H1 (cell line): ENCODE data around the gene RYK. TPM values are rescaled to one million over a fixed set of nuclear protein-coding genes. Genes with fewer than 3 reads are reported as not detected.

Source experiments
- CTCF ChIA-PET: fragments of 300-600 bp; sonication (Branson Sonifier 250); formaldehyde crosslinking; loops from one replicate; lab custom pipeline; 2021; ENCODE audit not compliant: partially characterized antibody; lab: Charles Lee
- POLR2A ChIA-PET: fragments of 300-600 bp; sonication (Branson Sonifier 250); formaldehyde crosslinking; loops from one replicate; lab custom pipeline; 2021; ENCODE audit warnings: inconsistent platforms; ENCODE audit not compliant: partially characterized antibody; lab: Charles Lee
- DNase-seq, 2 experiments: peaks; one replicate each; pipeline versions ENCODE4 v3.0.0 to v3.0.0-alpha.2; 2010 to 2022; ENCODE audit warnings: low spot score in 2 of 2, low read depth in 1 of 2, mixed read lengths in 1 of 2
- FAIRE-seq: peaks from 2 replicates; lab custom pipeline; 2011; peaks lifted over from hg19 to GRCh38; lab: Jason Lieb, UNC
- H2AFZ ChIP-seq: 2 replicates; pipeline ENCODE4 v1.8.1; 2012; ENCODE audit warnings: low read length, inconsistent platforms
- H2AK5ac ChIP-seq: 2 replicates; pipeline ENCODE4 v1.6.1; 2013; ENCODE audit warnings: low read depth, low read length
- H2BK120ac ChIP-seq: replicated peaks from 2 replicates; pipeline ENCODE3; 2013; ENCODE audit warnings: low read depth, low read length, inconsistent platforms
- H2BK12ac ChIP-seq: 2 replicates; pipeline ENCODE4 v1.6.1; 2013; ENCODE audit warnings: low read depth, low read length
- H2BK15ac ChIP-seq: 2 replicates; pipeline ENCODE4 v1.6.1; 2013; ENCODE audit warnings: low read length
- H2BK20ac ChIP-seq: 2 replicates; pipeline ENCODE4 v1.6.1; 2013; ENCODE audit warnings: low read length
- H2BK5ac ChIP-seq: 2 replicates; pipeline ENCODE4 v1.6.1; 2013; ENCODE audit warnings: low read depth, low read length
- H3K14ac ChIP-seq: 2 replicates; pipeline ENCODE4 v1.6.1; 2013; ENCODE audit warnings: inconsistent platforms; ENCODE audit not compliant: insufficient read length
- H3K18ac ChIP-seq: 2 replicates; pipeline ENCODE4 v1.6.1; 2013; ENCODE audit warnings: low read length; ENCODE audit errors: extremely low read depth
- H3K23ac ChIP-seq: 2 replicates; pipeline ENCODE4 v1.6.1; 2013; ENCODE audit warnings: inconsistent platforms; ENCODE audit not compliant: insufficient read length
- H3K23me2 ChIP-seq: 2 replicates; pipeline ENCODE4 v1.6.1; 2013; ENCODE audit warnings: low read depth, low read length
- H3K27ac ChIP-seq: 2 replicates; pipeline ENCODE4 v1.6.1; 2011; ENCODE audit warnings: low read depth, low read length, inconsistent platforms
- H3K27me3 ChIP-seq, 4 experiments: replicated peaks in 1 of 4; 1 replicate in 1 of 4; 2 replicates in 3 of 4; pipeline versions ENCODE4 v1.6.1 to v1.8.1; 2011 to 2013; ENCODE audit warnings: low read length in 3 of 4, mild to moderate bottlenecking in 3 of 4, inconsistent platforms in 2 of 4, mixed read lengths in 2 of 4, moderate library complexity in 1 of 4; ENCODE audit not compliant: control insufficient read depth in 3 of 4, insufficient read depth in 3 of 4; ENCODE audit errors: extremely low read depth in 1 of 4
- H3K36me3 ChIP-seq, 4 experiments: 2 replicates each; pipeline versions ENCODE4 v1.6.1 to v1.8.1; 2011 to 2013; ENCODE audit warnings: mild to moderate bottlenecking in 4 of 4, low read length in 3 of 4, moderate library complexity in 2 of 4, control low read depth in 1 of 4, inconsistent platforms in 1 of 4; ENCODE audit not compliant: insufficient read depth in 4 of 4, control insufficient read depth in 2 of 4
- H3K4ac ChIP-seq: replicated peaks from 2 replicates; pipeline ENCODE3; 2013; ENCODE audit warnings: low read length, low read depth, mixed read lengths, inconsistent platforms; ENCODE audit not compliant: insufficient read length
- H3K4me1 ChIP-seq, 4 experiments: replicated peaks in 1 of 4; 1 replicate in 1 of 4; 2 replicates in 3 of 4; pipeline versions ENCODE4 v1.6.1 to v1.8.1; 2011 to 2013; ENCODE audit warnings: low read length in 3 of 4, inconsistent platforms in 2 of 4, mixed read lengths in 1 of 4; ENCODE audit not compliant: insufficient read depth in 4 of 4, control insufficient read depth in 3 of 4
- H3K4me2 ChIP-seq, 2 experiments: 2 replicates each; pipeline versions ENCODE4 v1.6.1 to v1.8.1; 2011 to 2013; ENCODE audit warnings: low read depth in 2 of 2, low read length in 2 of 2, control low read depth in 1 of 2, inconsistent platforms in 1 of 2, mild to moderate bottlenecking in 1 of 2; ENCODE audit not compliant: insufficient read depth in 1 of 2
- H3K4me3 ChIP-seq, 4 experiments: fragments of 200-600, 300-600 bp in 1 of 4; sonication (generic), shearing (Covaris generic), sonication (Bioruptor Twin) in 1 of 4; 2 replicates each; pipeline versions ENCODE4 v1.5.1 to v1.8.1; 2011 to 2016; ENCODE audit warnings: low read length in 4 of 4, low read depth in 3 of 4, control low read depth in 2 of 4, inconsistent platforms in 2 of 4, mild to moderate bottlenecking in 2 of 4, mixed read lengths in 1 of 4, moderate library complexity in 1 of 4; ENCODE audit not compliant: insufficient read depth in 2 of 4; ENCODE audit errors: extremely low read depth in 1 of 4
- H3K56ac ChIP-seq: replicated peaks from 2 replicates; pipeline ENCODE3; 2013; ENCODE audit warnings: low read depth, mild to moderate bottlenecking, mixed read lengths, low read length, inconsistent platforms; ENCODE audit not compliant: insufficient read length
- H3K79me1 ChIP-seq: 2 replicates; pipeline ENCODE4 v1.6.1; 2013; ENCODE audit warnings: low read depth, low read length, control low read depth
- H3K79me2 ChIP-seq, 2 experiments: 2 replicates each; pipeline versions ENCODE4 v1.6.1 to v1.8.1; 2012 to 2013; ENCODE audit warnings: low read length in 2 of 2, mild to moderate bottlenecking in 2 of 2, inconsistent platforms in 1 of 2; ENCODE audit not compliant: insufficient read depth in 2 of 2, control insufficient read depth in 1 of 2
- H3K9ac ChIP-seq, 4 experiments: replicated peaks in 1 of 4; 1 replicate in 1 of 4; 2 replicates in 3 of 4; pipeline versions ENCODE4 v1.6.1 to v1.8.1; 2011 to 2013; ENCODE audit warnings: low read depth in 3 of 4, low read length in 3 of 4, control low read depth in 2 of 4, mild to moderate bottlenecking in 2 of 4, moderate library complexity in 2 of 4, inconsistent platforms in 1 of 4; ENCODE audit errors: extremely low read depth in 1 of 4
- H3K9me3 ChIP-seq, 2 experiments: 2 replicates each; pipeline versions ENCODE4 v1.6.1 to v1.8.1; 2012 to 2013; ENCODE audit warnings: mild to moderate bottlenecking in 2 of 2, moderate library complexity in 2 of 2, control low read depth in 1 of 2, inconsistent platforms in 1 of 2, low read depth in 1 of 2, low read length in 1 of 2, mixed read lengths in 1 of 2; ENCODE audit not compliant: insufficient read depth in 2 of 2
- H4K20me1 ChIP-seq, 2 experiments: replicated peaks in 1 of 2; 2 replicates each; pipeline versions ENCODE3 to v1.8.1; 2011 to 2013; ENCODE audit warnings: inconsistent platforms in 2 of 2, low read length in 2 of 2, mild to moderate bottlenecking in 1 of 2; ENCODE audit not compliant: insufficient read depth in 2 of 2, control insufficient read depth in 1 of 2
- H4K5ac ChIP-seq: 2 replicates; pipeline ENCODE4 v1.6.1; 2013; ENCODE audit warnings: low read length, low read depth, mixed read lengths, inconsistent platforms; ENCODE audit not compliant: insufficient read length
- H4K8ac ChIP-seq: 2 replicates; pipeline ENCODE4 v1.8.0; 2013; ENCODE audit warnings: mild to moderate bottlenecking, moderate library complexity, low read length, inconsistent platforms; ENCODE audit not compliant: insufficient read depth; ENCODE audit errors: extremely low read depth
- H4K91ac ChIP-seq: replicated peaks from 2 replicates; pipeline ENCODE3; 2013; ENCODE audit warnings: low read length, mixed read lengths, inconsistent platforms; ENCODE audit not compliant: insufficient read length
- CBX5 ChIP-seq: fragments of 300-800, 300-1000 bp; sonication (generic); IDR thresholded peaks from 2 replicates; pipeline ENCODE4 v1.7.1; 2016; ENCODE audit warnings: antibody characterized with exemption, low read length, low read depth
- CHD2 ChIP-seq: IDR thresholded peaks from 2 replicates; pipeline ENCODE4 v1.6.1; 2012; ENCODE audit warnings: low read length, improper control_type of control experiment
- EGR1 ChIP-seq: IDR thresholded peaks from 2 replicates; pipeline ENCODE4 v1.6.1; 2011; ENCODE audit warnings: low read depth, low read length, borderline replicate concordance
- GABPA ChIP-seq: IDR thresholded peaks from 2 replicates; pipeline ENCODE4 v1.6.1; 2011; ENCODE audit warnings: mild to moderate bottlenecking, low read length, moderate library complexity, borderline replicate concordance; ENCODE audit not compliant: insufficient read depth
- GTF2F1 ChIP-seq: IDR thresholded peaks from 2 replicates; pipeline ENCODE4 v1.6.1; 2012; ENCODE audit warnings: low read depth, low read length, improper control_type of control experiment, borderline replicate concordance
- JUND ChIP-seq: IDR thresholded peaks from 2 replicates; pipeline ENCODE4 v1.6.1; 2011; ENCODE audit warnings: mild to moderate bottlenecking, improper control_type of control experiment, low read length
- SP2 ChIP-seq: IDR thresholded peaks from 2 replicates; pipeline ENCODE4 v1.6.1; 2012; ENCODE audit warnings: mild to moderate bottlenecking, low read length, inconsistent platforms
- TCF12 ChIP-seq: IDR thresholded peaks from 2 replicates; pipeline ENCODE4 v1.6.1; 2011; ENCODE audit warnings: low read depth, mild to moderate bottlenecking, low read length
- WGBS, 2 experiments: shearing (Covaris generic) in 1 of 2; methylation state at CpG; one replicate each; pipeline versions ENCODE4 v1.1.6 to v1.1.7; 2013 to 2015; ENCODE audit warnings: low lambda C conversion rate in 2 of 2, mixed read lengths in 2 of 2, inconsistent platforms in 1 of 2, low coverage in 1 of 2, missing lambda C conversion rate in 1 of 2; ENCODE audit not compliant: insufficient replicate concordance in 2 of 2, insufficient coverage in 1 of 2, insufficient read length in 1 of 2; ENCODE audit errors: extremely low coverage in 1 of 2, missing lambda C conversion rate in 1 of 2; 5-methylcytosine and 5-hydroxymethylcytosine counted together
- polyA plus RNA-seq, 7 experiments: library from polyadenylated mRNA; depleted of rRNA in 3 of 7; stranded (reverse) in 5 of 7; unstranded in 2 of 7; fragments of >200 nt in 5 of 7; fragments of 200-250 nt in 2 of 7; gene quantifications; 1 replicate in 5 of 7; 2 replicates in 1 of 7; 4 replicates in 1 of 7; pipeline versions ENCODE4 v1.2.1 to v1.2.3, GENCODE V29; 2011 to 2013; ENCODE audit warnings: missing spikeins in 2 of 7, mixed read lengths in 2 of 7
- total RNA-seq: library from RNA; stranded (reverse); fragmentation: NEBNext Ultra II Directional; extraction: Animal tissue kit (Norgen Biotek cat#: 25700); gene quantifications from 2 replicates; pipeline ENCODE4 v1.2.1, GENCODE V29; 2021
- TF ChIP-seq, protein P1 (sequence below): IDR thresholded peaks from 2 replicates; pipeline ENCODE4 v1.6.1; 2011; ENCODE audit warnings: low read length, improper control_type of control experiment

Gene RYK
- total and polyA plus RNA-seq, 2 of the 8 experiments (the other 6 are each of a cell fraction or from before 2014, with no cell fraction given): 30.5 to 63.8 TPM

DNA sequence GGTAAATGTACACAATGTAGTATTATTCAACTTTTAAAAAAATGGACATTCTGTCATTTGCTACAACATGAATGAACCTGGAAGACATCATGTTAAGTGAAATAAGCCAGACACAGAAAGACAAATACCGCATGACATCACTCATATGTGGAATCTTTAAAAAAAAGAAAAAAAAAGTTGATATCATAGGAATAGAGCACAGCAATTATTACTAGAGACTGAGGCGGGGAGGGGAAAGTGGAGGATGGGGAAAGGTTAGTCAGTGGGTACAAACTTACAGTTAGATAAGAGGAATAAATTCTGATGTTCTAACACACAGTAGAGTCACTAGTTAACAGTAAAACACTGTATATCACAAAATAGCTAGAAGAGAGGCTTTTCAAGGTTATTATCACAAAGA lies 22.2 kb downstream of the RYK start:
- CTCF ChIA-PET: interaction anchor here (1.6 to 8.8 kb wide), 3 partner anchors 10 to 31 kb away, joined by 6 to 88 read pairs (median 8); no protein-coding TSS in a partner anchor
- H3K27ac ChIP-seq: no peak overlapping the region
- peaks cover 8 to 97% of the 10 kb centered on the region in 2 experiments for H3K79me2 ChIP-seq
- no peak overlapping the region for H3K14ac ChIP-seq
- H3K27me3 ChIP-seq: no peaks in the 10 kb centered on the region
- no peak overlapping the region for H3K4ac ChIP-seq
- H2BK20ac ChIP-seq: no peak overlapping the region
- no peak overlapping the region for H4K5ac ChIP-seq
- no peak overlapping the region for H3K18ac ChIP-seq
- H3K79me1 ChIP-seq: peaks cover 2% of the 10 kb centered on the region
- FAIRE-seq: no peak
- H2BK15ac ChIP-seq: no peak overlapping the region
- TF ChIP-seq GTF2F1 (no peak), TCF12 (no peak), SP2 (no peak), EGR1 (no peak), CHD2 (no peak), GABPA (no peak), JUND (no peak), CBX5 (no peak)
- TF ChIP-seq, protein P1, sequence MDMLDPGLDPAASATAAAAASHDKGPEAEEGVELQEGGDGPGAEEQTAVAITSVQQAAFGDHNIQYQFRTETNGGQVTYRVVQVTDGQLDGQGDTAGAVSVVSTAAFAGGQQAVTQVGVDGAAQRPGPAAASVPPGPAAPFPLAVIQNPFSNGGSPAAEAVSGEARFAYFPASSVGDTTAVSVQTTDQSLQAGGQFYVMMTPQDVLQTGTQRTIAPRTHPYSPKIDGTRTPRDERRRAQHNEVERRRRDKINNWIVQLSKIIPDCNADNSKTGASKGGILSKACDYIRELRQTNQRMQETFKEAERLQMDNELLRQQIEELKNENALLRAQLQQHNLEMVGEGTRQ: no peak
- no peaks in the 10 kb centered on the region for H3K23me2 ChIP-seq
- no peak overlapping the region for H3K56ac ChIP-seq
- no peaks in the 10 kb centered on the region for H3K36me3 ChIP-seq
- DNase-seq: no peak
- H3K4me3 ChIP-seq: no peak overlapping the region
- H2AK5ac ChIP-seq: no peak overlapping the region
- no peak overlapping the region for H2BK12ac ChIP-seq
- H2BK5ac ChIP-seq: no peak overlapping the region
- no peak overlapping the region for H3K9ac ChIP-seq
- WGBS, 2 experiments: 98% methylated on average over 2 of the region's 2 CpGs; no CpG with 5 or more reads in 1 of the 2 experiments
- H4K91ac ChIP-seq: no peak overlapping the region
- H4K8ac ChIP-seq: no peak overlapping the region
- H2BK120ac ChIP-seq: no peak overlapping the region
- peak overlapping the region in 1 of 2 experiments; percentile 19; a peak in 1 of 4 replicates for H3K4me2 ChIP-seq
- no peaks in the 10 kb centered on the region; a peak in 1 of 4 replicates for H3K9me3 ChIP-seq
- peaks cover 3 to 12% of the 10 kb centered on the region in 2 experiments for H4K20me1 ChIP-seq
- POLR2A ChIA-PET: interaction anchor here (0.8 to 1.8 kb wide), 3 partner anchors 12 to 132 kb away, joined by 3 read pairs; no protein-coding TSS in a partner anchor
- H3K4me1 ChIP-seq: peaks cover 0 to 2% (median 0%) of the 10 kb centered on the region in 4 experiments; a peak in 1 of 7 replicates
- H2AFZ ChIP-seq: no peak overlapping the region
- H3K23ac ChIP-seq: no peak overlapping the region
